Measurements from ENCODE around the gene TMEM220. TPM values are rescaled to one million over a fixed set of nuclear protein-coding genes. Genes with fewer than 3 reads are reported as not detected.

The TMEM220 gene
- 17.7 TPM for total RNA-seq

DNA sequence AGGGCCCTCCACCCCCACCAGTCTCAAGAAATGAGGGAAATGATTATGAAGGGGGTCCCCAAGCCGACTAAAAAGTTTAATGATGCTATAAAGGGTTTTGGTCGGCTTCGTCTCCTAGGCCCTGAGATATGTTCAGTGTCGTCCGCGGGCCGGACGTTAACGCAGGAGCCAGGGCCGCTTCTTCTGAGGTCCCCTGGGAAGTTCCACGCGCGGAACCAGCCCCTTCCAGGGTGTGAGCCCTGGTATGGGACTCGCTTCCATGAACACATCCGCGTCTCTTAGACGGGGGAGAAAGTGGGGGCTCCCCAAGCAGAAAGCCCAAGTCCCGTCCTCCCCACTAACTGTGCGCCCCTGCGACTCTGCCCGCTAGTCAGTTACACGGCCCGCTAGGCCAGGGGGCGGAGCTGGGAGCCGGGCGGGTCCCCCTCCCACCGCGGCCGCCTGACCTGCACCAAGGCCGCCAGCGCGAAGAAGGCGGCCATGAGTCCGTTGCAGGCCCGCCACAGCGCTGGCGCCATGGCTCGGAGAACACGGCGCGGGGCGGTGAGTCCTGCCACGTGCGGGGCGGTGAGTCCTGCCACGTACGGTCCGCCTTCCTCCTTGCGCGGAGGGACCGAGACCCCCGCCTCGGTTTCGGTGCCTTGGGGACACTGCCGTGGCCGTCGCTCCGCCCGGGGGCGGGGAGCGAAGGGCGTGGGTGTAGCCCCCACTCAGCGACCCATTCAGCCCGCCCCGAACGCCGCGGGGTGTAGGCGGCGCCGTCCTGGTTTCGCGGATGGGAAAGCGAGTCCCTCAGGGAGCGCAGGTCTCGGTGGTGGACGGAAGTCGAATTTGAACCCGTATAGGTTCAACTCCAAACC lies at the start of gene TMEM220:
Gene TMEM220 (minus strand): TSS at position 690 of the 860 bp plus-strand sequence. CDS start 172 bp downstream, at position 518.
- peak; percentile 71 for DNase-seq (ENCODE audit: low spot score)

DNA sequence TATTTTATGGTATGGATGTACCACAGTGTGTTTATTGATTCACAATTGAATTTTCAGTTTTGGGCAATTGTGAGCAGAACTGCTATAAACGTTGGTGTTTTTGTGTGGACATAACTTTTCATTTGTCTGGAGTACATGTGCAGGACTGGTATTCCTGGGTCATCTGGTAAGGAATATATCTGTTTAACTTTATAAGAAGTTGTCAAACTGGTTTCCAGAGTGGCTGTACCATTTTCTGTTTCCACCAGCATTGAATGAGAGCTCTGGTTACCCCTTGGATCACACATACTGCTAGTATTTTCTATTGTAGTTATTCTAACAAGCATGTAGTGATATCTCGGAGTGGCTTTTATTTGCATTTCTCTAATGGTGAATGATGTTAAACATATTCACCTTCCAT lies 49.8 kb upstream of the TMEM220 start:
- DNase-seq (ENCODE audit: low spot score): no peak

DNA sequence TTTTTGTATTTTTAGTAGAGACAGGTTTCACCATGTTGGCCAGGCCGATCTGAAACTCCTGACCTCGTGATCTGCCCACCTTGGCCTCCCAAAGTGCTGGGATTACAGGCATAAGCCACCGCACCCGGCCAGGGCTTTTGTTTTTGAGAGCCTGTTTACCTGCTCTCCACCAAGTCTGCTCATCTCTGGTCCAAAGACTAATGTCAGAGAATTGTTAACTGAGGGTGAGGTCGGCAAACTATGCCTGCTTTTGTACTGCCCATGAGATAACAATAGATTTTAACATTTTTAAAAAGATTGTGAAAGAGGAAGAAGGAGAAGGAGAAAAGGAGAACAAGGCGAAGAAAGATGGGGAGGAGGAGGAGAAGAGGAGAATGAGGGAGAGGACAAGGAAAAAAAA lies 48.1 kb upstream of the TMEM220 start:
- DNase-seq (ENCODE audit: low spot score): no peak

DNA sequence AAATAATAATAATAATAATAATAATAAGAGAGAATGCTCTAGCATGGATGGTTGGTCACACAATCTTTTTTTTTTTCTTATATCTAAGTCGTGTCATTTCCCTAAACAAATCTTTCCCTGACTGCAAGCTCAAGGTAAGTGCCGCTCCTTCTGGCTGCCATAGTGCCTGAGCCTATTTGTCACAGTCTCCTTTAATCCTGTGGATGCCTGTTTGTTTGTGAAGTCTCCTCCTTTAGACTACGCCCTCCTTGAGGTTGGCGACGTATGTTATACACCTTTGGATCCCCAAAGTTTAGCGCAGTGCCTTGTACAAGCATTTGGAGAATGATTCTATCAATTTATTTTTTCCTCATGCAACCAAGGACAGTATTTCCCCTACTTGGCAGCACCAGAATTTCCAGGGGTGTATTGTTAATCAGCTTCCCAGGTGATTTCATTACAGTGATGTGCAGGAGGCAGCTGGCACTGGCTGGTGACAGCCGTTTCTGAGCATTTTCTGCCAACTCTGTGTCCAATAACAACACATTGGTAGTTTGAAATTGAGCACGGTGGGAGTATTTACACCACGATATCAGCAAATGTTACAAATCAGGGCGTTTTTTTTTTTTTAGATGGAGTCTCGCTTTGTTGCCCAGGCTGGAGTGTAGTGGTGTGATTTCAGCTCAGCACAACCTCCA lies 47.4 kb upstream of the TMEM220 start:
- no peak for DNase-seq (ENCODE audit: low spot score)

DNA sequence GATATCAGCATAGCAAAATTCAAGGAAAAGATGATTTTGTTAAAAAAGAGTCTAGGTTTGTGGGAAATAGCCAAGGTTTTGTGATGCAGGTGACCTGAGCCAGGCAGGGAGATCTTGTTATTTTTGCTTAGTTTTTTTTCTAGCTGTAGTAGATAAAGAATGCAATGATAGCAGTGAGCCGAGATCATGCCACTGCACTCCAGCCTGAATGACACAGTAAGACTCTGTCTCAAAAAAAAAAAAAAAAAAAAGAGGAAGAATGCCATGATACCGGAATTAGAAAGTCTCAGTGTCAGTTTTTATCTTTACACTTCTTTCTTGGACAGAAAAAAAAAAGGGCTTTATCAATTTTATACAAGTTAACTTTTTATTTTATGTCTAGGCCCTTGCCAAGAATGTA lies 46.6 kb upstream of the TMEM220 start:
- DNase-seq (ENCODE audit: low spot score): no peak

DNA sequence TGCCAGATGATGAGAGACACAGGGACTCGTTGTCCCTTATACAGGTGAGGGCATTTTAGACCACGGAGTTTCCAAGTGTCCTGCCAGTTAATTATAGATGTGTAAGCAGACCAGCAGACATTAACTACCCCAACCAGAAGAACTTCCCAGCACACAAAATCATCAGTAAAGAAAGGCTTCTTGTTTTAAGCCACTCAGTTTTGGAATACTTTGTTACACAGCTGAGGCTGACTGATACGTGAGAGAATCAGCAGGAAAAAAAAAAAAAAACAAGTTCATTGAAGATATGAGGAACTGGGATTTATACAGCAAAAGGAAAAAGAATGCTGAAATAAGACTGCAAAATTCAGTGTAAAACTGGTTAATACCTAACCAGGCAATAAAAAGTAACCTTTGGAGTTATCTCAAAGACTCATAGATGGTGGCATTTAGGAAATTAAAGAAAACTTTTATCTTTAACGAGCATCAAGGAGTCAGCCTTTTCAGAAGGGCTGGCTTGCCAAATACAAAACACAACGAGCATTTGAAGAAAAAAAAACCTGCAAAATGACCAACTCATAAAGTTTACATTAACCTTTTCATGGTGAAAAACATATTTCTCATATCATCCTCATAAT lies 46.0 kb upstream of the TMEM220 start:
- DNase-seq (ENCODE audit: low spot score): no peak

DNA sequence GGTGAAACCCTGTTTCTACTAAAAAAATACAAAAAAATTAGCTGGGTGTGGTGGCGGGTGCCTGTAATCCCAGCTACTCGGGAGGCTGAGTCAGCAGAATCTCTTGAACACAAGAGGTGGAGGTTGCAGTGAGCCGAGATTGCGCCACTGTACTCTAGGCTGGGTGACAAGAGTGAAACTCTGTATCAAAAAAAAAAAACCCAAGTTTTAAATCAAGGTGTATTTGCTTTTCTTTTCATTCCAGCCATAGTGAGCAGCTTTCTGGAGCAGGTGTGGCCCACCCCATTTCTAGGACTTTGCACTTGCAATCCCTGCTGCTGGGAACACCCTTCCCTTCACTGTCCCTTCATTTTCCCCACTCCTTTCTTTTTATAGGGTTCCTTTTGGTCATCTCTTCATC lies 45.2 kb upstream of the TMEM220 start:
- no peak for DNase-seq (ENCODE audit: low spot score)

DNA sequence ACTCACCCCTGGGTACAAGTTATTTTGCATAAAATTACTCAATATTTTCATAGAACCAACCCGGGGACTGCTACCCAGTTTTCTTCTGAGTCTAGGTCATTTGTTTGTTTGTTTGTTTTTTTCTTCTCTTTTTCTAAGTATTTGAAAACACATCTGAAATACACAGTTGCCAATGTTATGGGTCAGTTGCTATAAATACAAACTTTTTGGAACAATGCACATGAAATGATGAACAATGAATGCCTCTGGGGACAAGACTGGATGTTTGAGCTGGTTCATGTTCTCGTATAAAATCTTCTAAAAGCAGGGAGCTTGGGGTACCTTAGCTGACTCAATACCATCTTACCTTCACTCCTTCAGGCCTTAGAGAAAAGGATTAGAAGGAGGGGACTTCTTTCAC lies 43.6 kb upstream of the TMEM220 start:
- no peak for DNase-seq (ENCODE audit: low spot score)

DNA sequence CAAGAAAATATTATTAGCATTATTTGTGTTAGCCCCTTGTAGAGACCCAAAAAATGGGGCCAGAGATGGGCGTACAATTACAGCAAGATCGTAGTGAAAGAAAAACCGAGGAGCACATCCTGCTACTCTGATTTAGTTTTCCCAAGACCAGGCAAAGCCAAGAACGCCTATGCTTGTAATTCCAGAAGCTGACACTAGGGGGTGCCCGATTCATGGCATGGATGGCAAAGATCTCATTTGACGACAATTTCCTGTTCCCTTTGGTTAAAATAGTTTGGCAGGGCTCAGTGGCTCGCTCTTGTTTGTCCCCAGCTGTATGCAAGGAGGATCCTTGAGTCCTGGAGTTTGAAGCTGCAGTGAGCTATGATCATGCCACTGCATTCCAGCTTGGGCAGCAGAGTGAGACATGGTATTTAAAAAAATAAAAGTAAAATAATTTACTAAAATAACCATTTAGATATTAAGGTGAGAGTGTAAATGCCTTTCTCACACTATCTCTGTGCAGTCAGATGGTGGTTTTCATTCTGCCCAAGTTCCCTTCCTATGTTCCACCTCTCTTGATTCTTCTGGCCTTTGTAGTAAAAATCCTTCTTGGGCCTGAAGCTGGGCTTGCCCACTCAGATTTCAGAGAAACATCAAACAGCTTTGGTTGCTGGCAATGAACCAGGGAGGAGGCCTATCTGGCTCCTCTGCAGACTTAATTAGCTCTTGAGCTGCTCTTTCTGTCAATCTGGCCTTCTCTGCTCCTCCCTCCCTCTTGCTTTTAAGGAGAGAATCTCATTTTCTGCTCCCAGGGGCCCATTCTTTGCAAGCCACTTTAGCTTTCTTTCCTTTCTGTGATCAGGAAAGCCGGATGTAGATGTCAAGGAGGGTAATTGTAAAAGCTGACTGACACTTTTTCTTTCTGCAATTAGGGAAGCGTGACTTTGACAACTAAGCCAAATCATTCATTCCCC lies 42.9 kb upstream of the TMEM220 start:
- DNase-seq (ENCODE audit: low spot score): peak; percentile 61

DNA sequence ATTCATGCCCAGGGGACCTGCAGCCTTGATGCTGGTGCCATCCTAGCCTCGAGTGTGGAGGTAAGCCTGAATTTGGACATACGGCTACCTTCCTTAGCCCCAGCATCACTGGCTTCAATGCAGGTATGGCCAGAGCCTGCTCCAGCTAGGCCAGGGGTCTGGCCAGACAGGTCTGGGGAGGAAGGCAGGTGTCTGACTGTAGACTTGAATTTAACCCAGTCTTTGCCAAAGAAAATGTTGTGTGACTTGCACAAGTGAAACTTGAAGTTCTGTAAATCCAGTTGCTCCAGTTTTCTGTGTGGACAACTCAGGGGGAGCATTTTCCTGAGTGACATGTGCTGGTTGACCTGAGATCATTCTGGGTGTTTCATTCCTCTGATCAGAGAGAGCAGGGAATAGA lies 41.3 kb upstream of the TMEM220 start:
- no peak for DNase-seq (ENCODE audit: low spot score)

DNA sequence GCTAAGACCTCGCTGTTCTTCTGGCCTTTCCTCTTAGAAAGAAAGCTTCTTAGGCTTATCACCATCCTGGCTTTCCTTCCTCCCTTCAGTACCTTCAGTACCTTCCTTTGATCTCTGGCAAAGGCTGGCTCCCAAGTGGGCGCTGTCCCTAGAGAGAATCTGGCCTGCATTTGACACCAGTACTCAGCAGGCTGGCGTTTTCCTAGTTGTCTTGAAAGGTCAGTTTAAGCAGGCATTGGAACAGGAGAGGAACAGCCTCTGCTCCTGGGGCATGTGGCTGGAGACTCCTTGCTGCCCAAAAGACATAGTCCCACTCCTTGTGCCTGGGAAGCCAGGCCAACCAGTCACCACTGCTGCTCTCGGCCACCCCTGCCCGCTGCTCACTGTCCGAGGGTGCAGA lies 40.0 kb upstream of the TMEM220 start:
- no peak for DNase-seq (ENCODE audit: low spot score)

DNA sequence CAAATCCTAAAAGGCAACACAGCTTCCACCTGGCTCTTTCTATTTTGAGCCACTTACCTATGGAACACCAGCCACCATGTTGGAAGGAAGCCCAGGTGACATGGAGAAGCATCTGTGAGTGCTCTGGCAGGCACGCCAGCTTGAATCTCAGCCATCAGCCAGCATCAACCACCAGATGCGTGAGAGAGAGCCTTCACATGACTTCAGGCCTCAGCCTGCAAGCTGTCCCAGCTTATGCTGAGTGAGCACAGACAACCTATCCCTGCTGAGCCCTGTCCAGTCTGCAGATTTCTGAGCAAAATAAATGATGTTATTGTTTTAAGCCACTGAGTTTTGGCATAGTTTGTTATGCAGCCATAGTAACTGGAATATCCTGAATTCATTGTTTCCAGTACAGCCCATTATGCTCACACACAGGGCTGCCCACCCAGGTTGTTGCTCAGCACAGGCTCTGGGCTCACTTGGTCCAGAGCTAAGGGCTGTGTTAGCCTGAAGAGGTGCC lies 39.0 kb upstream of the TMEM220 start:
- DNase-seq (ENCODE audit: low spot score): no peak

DNA sequence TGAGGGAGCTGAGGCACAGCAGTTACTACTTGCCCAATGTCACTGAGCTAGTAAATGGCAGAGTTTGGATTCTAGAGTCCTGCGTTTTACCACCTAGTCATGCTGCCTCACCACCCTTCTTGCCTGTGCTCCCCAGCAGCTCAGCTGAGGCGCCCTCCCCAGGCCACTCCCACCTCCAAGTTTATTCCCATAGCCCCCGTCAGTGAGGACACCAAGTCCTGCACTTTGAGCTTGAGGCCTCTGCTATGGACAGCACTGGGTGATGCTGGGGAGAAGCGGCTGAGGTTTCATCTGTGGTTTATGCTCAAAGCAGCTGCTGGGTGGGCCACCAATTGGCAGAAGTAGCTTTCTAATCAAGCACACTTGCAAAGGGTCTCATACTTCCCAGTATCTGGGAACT lies 37.4 kb upstream of the TMEM220 start:
- no peak for DNase-seq (ENCODE audit: low spot score)

DNA sequence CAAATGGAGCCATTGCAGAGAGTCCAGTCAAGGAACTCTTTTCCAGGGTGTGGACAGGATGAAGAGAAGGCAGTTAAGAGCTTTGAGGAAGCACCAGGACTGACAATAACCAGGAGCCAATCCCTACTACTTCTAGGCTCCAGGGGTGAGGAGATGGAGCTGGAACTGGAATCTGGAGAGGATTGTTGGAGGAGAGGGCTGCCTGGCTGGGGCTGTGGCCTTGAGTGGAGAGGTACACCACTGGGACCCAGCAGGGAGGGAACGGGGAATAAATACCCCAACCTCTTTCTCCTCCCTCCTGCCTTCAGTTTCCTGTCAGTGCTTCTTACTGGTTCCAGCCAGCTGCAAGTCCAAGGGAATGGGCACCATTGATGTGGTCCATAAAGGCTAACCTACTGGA lies 32.2 kb upstream of the TMEM220 start:
- DNase-seq (ENCODE audit: low spot score): no peak

DNA sequence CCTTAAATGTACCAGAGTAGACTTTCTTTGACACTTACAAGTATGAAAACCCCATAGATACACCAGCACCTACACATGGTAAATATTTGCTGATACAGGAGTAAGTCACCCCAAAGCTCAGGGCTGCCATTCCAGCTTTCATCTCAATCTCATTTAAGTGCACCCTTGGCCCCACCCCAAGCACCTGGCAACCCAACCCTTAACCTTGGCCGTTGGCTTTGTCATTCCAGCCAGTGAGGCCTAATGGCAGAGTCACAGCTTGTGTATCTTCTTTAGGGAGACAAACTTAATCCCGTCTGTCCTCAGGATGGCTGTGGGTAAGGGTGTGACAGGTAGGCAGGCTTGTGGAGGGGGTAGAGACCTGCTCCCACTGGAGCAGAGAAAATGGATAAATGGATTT lies 31.5 kb upstream of the TMEM220 start:
- no peak for DNase-seq (ENCODE audit: low spot score)

DNA sequence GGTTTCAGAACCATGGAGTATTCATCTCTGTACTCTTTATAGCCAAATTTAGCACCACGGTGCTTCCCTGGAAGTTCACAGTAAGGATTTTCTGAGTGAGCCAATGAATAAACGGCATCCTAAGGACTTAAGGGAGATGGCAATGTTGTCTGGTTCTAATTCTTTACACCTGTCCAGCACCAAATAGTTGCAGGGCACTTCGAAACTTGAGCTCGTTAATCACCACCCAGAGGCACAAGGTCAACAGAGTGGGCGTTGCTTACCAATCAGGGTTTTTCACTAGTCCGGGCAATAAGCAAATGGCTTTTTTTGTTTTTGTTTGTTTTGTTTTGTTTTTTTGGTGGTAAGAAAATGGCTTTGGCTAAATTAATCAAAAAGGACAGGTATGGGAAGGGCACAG lies 28.2 kb upstream of the TMEM220 start:
- DNase-seq (ENCODE audit: low spot score): no peak

DNA sequence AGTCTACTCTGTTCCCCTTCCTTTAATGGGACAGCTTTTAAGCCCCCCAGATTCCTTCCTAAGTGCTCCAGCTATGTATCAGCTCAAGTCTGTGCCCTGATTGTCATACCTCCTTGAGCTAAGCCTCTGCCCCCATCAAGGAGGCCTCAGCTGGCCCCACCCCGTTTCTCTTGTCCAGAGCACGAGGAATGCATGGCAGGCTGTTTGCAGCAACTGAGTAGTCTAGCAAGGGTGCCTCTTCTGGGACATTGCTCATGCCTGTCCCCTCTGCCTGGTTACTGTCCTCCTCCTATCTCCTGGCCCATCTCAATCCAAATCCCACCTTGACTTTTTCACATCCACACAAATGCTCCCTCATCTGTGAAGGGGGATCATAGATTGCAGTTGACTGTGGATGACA lies 27.8 kb upstream of the TMEM220 start:
- DNase-seq (ENCODE audit: low spot score): no peak

DNA sequence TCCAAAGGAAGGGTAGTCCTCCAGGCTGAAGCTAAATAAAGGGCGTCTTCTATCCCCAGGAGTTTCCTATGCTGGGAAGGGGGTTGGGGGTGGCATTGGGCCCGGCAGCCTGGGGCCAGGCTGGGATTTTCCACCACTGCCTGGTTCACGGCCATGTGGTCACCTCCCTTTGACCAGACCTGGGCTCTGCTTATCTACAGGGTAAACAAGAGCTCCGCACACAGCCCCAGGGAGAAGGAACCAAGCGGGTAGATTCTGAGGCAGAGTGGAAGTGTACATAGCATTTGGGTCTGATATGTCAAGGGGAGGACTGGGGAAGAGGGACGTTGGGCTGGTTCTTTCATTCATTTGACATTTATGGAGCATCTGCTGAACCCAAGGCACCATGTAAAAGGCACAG lies 27.2 kb upstream of the TMEM220 start:
- DNase-seq (ENCODE audit: low spot score): no peak

DNA sequence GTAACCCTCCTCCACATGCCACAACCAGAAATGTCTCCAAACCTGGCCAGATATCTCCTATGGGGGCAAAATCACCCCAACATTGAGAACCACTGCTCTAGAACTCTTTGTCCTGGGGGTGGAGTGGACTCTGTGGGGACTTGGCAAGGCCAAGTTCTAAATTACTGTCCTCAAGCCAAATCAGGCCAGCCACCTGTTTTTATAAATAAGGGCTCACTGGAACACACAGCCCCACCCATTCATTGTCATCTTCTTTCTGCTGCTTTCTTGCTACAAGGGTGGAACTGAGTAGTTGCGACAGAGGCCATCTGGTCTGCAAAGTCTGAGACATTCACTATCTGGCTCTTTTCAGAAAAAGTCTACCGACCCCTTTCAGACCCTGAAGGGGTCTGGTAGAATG lies 26.8 kb upstream of the TMEM220 start:
- no peak for DNase-seq (ENCODE audit: low spot score)

DNA sequence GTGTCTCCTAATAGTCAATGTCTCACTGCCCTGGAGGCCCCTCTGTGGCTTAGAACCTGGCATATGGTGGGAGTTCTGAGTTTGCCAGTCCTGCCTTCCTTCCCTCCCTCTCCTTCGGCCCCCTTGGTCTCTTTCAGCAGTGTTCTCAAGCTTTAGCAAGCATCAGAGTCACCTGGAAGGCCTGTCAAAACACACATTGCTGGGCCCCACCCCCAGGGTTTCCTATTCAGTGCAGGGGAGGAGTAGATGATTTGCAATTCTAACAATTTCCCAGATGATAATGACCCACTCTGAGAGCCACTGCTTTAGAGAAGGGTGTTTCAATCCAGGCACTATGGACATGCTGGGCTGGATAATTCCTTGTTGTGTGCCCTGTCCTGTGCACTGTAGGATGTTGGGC lies 26.4 kb upstream of the TMEM220 start:
- no peak for DNase-seq (ENCODE audit: low spot score)

DNA sequence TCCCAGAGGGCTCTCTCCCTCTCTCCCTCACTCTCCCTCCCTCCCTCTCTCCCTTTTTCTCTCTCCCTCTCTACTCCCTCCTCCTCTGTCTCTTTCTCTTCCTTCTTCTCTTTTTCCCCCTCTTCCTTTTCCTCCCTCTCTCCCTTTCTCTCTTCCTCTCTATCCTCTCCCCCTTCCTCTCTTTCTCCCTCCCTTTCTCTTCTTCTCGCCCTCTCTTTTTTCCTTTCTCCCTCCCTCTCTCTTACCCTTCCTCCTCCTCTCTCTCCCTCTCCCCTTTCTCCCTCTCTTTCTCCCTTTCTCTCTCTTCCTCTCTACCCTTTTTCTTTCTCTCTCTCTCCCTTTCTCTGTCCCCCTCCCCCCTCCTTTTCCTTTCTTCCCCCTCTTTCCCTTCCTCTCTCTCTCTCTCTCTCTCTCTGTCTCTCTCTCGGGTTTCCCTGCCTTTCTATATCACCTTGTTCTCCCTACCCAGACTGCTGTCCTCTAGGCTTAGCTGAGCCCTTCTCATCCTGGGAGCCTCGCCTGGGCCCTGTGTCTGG lies 25.8 kb upstream of the TMEM220 start:
- DNase-seq (ENCODE audit: low spot score): no peak

All from mucosa of gallbladder (tissue), 1 donor.